ENCODE data around the gene L3MBTL4.
"Not testable (repeated sequence)": the region's sequence is repeated elsewhere in the genome, so short reads cannot be mapped to it uniquely, and the experiment has no call there.

Gene L3MBTL4

GRCh38 chr18:6414723-6415417 is at the start of gene L3MBTL4:
Gene L3MBTL4, minus strand, starts transcription at chr18:6414911. Its CDS starts 103,286 bp downstream, at chr18:6311625.
- DNase-seq (ENCODE audit: low spot score): no peak

DNA sequence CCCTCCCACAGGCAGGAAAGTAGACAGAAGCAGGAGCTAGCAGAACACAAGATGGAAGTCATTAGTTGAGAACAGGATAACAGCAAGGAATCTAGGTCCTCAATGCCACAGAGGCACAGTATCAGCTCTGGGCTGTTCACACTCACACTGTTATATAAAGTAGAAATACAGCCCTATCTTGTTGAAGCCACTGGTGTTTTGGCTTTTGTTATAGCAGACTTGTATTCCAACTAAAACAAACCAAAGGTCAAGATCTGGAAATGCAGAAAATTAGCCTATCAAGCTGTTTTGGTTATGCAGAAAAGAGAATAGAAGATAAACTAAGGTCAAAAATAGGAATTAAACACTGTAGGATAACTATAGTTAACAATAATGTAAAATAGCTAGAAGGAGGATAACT is 37.5 kb upstream of the L3MBTL4 start:
- DNase-seq (ENCODE audit: low spot score): no peak

- DNase-seq (ENCODE audit: low spot score): no peak
Measured at GRCh38 chr18:6449213-6449612, 34.5 kb upstream of the L3MBTL4 start.

DNA sequence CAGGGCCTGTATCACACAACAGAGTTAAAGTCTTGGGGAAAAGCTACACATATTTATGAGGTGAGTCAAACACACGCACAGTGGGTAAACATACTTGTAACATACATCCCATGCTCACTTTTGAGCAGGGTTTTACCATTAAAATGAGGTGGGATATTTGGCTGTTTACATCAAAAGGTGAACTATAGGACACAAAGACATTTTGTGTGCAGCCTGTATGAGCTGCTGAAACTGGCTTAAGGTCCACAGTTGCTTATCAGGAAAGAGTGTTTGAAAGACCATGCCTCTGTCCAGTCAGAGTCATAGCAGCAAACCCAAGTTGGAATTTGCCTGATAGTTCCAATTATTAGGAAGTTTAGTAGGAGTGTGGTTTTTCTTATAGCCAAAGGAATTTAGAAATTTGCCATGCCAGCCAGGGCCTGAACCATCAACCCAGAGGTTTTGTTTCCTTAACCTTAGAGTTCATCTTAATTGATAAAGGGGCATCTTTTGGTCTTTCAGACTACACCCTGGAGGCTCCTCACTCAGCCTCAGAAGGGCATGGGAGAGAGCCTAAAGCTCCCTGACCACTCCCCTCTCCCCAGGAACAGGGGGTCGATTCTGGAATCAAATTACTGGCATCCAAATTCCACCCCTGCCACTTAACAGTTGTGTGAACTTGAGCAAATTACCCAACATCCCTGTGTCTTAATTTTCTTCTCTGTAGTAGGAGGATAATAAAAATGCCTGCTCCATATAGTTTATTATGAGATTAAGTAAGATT is 29.9 kb upstream of the L3MBTL4 start:
- DNase-seq (ENCODE audit: low spot score): no peak

DNA sequence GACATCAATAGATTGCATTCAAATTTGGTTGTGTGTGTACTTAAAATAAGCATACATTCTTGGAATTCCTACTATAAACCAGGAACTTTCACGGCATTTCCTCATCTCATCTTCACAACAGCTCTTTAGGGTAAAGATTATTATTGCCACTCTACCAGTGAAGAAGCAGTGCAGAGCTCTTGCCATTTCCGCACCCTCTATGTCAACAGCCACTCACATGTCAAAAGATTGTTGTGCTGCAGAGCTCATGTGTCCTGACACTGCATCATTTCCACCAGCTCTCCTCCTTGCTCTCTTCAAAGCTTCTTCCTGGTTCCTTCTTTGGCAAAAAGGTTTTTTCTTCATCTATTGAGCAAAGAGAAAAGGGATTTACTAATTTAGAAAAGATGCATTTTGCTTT is 26.5 kb upstream of the L3MBTL4 start:
- DNase-seq (ENCODE audit: low spot score): no peak

- DNase-seq (ENCODE audit: low spot score): no peak
Measured at GRCh38 chr18:6437937-6438818, 23.5 kb upstream of the L3MBTL4 start.

- no peak for DNase-seq (ENCODE audit: low spot score)
Measured at GRCh38 chr18:6435731-6436130, 21.0 kb upstream of the L3MBTL4 start.

GRCh38 chr18:6434987-6435709 is 20.4 kb upstream of the L3MBTL4 start:
- DNase-seq (ENCODE audit: low spot score): no peak

DNA sequence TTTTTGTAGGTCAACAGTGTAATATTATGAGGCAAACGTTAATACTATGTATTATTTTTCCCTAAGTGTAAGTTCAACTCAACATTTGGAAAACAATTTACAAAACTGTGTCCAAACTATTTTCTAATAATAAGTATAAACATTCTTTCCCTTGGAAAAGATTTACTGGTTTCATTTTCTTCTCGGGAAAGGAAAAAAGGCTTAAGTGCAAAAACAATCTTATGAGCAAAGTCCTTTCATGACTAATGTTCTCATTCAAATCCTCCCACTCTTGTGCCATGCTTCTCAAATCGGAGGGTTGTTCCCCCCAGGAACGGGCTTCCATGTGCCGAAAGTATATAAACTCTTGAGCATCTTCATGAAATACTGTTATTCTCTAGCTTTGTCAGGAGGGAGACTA is 19.8 kb upstream of the L3MBTL4 start:
- no peak for DNase-seq (ENCODE audit: low spot score)

- DNase-seq (ENCODE audit: low spot score): no peak
Measured at GRCh38 chr18:6431659-6432318, 17.1 kb upstream of the L3MBTL4 start.

DNA sequence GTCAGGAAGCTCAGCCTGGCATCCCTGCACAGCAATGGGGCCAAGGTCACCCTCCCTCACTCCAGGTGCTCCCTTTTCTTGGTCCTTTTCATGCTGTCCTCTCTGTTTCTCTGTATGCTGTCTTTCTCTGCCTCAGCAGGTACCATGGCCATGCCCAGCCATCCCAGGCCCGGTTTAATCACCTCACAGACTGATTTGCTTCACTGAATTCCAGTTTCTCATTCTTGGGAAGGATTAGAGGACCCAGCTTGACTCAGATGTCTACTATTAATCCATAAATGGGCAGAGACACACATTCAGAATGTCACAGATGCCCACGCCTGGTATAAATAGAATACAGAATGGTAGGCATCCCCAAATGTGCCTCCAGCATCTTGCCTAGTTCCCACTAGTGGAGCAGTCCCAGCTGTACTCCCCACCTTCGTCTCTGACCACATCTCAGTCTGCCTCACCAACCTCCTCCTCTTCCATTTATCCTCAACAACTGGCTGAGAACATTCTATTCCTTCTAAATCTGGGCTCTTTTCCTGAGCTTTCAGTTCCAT is 14.2 kb upstream of the L3MBTL4 start:
- DNase-seq (ENCODE audit: low spot score): no peak

DNA sequence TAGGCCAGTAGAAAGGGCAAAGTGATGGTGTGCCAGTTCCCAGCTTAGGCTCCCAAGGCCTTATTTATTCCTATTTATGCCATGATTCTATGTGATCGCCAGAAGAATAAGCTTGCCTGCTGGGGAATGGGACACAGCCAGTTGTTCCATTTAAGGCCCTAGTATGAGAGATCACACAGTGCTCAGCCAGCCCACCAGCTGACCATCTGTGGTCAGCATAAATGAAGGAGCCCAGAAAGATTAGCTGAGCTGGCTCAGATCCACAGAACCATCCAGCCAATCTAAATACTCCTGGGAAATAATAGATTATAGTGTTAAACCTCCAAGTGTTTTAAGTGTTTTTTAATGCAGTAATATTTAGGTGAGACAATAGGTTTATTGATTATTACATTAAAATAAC is 12.6 kb upstream of the L3MBTL4 start:
- no peak for DNase-seq (ENCODE audit: low spot score)

DNA sequence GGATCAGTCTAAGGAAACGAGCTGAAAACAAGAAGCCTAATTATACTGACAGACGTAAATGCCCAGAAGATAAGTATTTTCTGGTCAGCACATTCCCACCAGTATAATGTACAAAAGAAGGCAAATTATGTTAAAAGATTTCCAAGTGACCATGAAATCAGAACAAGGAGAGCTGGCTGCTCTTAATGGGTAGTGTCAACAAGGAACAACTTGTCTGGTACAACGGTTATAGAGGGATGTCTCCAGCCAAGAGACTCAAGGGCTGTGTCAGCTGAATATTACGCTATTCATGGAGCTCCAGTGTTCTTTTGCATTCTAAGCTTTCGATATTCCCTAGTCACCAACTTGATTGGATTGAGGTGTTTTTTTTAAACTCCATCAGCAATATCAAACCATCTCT is 8.6 kb upstream of the L3MBTL4 start:
- DNase-seq (ENCODE audit: low spot score): no peak

DNA sequence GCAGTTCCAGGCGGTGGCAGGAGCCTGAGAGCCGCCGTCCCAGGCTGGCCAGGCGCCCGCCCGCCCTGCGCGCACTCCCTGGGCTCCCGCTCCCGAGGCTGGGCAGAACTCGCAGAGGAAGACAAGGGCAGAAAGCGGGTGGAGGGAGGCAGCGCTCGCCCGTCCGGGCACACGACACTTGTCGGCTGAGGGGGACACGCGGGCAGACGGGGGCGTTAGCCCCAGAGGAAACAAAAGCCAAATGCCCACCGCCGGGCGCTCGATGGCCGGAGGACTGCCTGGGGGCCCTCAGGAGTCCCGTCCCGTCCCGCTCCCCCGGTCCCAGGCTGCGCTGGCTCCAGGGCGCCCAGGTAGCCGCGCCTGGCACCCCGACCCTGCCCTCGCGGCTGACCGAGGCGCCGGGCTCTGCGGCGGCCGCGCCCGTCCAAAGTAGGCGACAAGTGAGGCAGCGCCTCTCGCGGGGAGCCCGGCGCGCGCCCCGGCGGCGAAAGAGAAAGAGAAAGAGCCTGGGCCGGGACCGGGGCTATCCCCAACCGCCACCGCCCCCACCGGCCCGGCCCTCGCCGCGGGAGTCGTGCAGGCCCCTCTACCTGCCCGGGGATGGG is 491 bp downstream of the L3MBTL4 start:
- DNase-seq (ENCODE audit: low spot score): no peak

DNA sequence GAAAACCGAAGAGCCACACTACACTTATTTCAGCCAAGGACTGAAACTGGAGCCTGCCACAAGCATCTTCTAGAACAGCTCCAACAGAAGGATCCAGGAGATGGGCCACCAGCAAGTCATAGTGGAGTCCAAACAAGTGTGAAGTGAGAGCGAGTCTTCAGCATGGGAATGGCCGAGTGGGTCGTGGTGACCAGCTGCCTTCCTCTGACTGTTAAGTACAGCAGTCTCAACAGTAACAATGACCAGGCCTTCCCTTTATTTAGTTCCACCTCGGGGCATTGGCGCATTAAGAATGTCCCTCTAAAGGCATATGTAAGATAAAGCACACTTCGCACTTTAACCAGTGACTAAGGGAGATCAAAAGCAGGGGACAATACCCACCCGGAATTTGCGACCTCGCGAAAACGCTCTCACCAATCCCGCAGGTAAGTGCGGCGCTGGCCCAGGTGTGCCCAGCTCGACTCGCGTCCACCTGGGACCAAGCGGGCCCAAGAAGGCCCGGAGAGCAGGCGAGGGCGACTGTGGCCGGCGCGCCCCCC is 1.1 kb downstream of the L3MBTL4 start:
- no peak for DNase-seq (ENCODE audit: low spot score)

- DNase-seq (ENCODE audit: low spot score): no peak
Measured at GRCh38 chr18:6412933-6413472, 1.7 kb downstream of the L3MBTL4 start.

DNA sequence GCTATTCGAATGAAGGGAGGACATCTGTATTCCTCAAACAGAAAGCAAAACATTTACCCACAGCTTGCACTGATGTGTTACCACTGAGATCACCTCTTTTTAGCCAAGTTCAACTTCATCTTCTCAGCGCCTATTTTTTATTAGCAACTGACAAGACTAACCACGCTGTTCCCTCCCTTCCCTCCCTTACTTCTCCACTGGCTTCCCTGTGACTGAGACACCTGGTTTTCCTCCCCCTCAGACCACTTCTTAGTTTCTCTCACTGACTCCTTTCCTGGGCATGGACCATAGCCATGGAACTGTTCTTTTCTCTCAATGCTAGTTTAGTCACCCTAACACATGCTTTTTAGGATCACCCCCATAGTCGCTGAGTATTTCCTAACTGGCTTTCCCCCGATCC is 3.3 kb downstream of the L3MBTL4 start:
- DNase-seq (ENCODE audit: low spot score): no peak

DNA sequence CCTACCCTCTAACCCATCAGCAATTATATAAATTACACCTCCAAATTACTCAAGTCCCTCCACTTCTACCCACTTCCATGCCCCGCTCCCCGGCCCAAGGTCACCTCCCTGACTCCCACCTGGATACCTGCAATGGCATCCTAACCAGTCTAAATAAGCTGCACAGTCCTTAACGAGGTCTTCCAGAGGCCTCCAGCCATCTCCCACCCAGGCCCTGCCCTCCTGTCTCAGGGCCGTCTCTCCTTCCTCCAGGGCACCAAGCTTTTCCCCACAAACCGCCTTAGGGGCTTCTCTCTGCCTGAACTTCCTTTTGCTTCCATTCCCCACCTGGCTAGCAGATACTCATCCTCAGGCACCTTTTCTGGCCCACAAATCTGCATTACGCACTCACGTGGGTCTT is 4.8 kb downstream of the L3MBTL4 start:
- no peak for DNase-seq (ENCODE audit: low spot score)

DNA sequence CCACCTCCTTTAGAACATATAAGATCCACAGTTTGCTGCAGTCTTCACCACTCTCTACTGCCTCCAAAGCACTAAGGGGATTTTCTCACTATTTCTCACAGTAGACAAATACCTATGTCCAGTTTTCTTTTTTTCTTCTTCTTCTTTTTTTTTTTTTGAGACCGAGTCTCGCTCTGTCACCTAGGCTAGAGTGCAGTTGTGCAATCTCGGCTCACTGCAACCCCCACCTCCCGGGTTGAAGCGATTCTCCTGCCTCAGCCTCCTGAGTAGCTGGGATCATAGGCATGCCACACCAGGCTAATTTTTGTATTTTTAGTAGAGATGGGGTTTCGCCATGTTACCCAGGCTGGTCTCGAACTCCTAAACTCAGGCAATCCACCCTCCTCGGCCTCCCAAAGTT is 6.2 kb downstream of the L3MBTL4 start:
- not testable (repeated sequence) for DNase-seq (ENCODE audit: low spot score)

DNA sequence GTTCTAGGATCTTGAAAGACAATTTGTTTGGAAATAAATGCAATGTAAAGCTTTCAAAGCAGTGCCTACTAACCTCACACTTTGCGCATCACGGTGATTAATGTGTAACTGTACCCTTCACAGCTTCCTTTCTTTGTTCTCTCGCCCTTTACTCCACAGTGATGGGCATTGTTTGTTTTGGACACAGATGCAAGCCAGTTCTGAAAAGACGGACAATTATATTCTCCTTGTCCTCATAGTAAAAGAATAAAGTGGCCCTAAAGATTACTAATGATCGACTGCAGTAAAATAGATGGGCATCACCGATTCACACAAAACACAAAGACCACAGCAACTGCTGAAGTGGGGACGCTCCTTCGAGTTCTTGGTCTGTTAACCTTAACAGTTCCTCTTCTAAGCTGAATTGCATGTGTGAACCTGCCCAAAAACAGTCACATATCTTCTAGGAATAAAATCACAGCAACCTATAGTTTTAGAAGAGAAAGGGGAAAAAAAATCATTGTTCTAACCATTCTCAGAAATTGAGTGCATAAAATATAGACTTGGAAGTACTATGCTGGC is 7.7 kb downstream of the L3MBTL4 start:
- no peak for DNase-seq (ENCODE audit: low spot score)
